Gastroesophageal sphincter (tissue), 3 donors: ENCODE results near the gene NEU1.

Experiments used
- POLR2A ChIP-seq, 2 donors: fragments of 450-650 bp; IDR thresholded peaks; one replicate each; pipeline ENCODE4 v1.6.1; 2017; ENCODE audit warnings: antibody characterized with exemption in 2 of 2, mild to moderate bottlenecking in 2 of 2, moderate library complexity in 1 of 2
- POLR2AphosphoS5 ChIP-seq: sonication (generic); formaldehyde crosslinking; IDR thresholded peaks from one replicate; pipeline ENCODE4 v1.6.1; 2017; ENCODE audit warnings: antibody characterized with exemption
- TF ChIP-seq, protein P1 (sequence below), 4 experiments: fragments of 200-600 bp in 2 of 4; fragments of 450-650 bp in 2 of 4; sonication (generic) in 1 of 4; IDR thresholded peaks; one replicate each; pipeline ENCODE4 v1.5.1; 2017 to 2019; ENCODE audit warnings: antibody characterized with exemption in 4 of 4, mild to moderate bottlenecking in 2 of 4, moderate library complexity in 2 of 4

DNA sequence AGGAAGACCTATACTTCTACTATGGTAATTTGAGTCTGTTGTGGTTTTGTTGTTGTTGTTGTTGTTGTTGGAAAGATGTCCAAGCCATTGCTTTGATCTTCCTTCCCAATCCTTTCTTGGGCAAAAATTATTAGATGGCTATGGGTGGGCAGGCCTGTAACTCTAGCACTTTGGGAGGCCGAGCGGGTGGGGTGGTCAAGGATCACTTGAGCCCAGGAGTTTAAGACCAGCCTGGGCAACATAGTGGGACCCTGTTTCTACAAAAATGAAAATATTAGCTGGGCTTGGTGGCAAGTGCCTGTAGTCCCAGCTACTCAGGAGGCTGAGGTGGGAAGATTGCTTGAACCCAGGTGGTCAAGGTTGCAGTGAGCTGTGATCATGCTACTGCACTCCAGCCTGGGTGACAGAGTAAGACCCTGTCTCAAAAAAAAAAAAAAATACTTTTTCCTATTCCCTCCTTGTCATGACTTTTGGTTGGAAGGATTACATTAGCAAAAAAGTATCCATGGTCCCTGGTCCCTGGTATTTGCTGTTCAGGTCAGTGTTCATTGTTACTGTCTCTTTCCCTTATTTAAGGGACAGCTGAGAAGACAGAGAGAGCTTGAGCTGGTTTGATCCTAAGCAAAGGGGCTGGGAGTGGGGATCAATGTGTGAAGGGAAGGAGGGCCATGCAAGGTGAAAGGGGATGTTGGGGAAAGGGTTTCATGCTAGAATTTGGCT is 11.7 kb downstream of the NEU1 start:
- TF ChIP-seq, protein P1, sequence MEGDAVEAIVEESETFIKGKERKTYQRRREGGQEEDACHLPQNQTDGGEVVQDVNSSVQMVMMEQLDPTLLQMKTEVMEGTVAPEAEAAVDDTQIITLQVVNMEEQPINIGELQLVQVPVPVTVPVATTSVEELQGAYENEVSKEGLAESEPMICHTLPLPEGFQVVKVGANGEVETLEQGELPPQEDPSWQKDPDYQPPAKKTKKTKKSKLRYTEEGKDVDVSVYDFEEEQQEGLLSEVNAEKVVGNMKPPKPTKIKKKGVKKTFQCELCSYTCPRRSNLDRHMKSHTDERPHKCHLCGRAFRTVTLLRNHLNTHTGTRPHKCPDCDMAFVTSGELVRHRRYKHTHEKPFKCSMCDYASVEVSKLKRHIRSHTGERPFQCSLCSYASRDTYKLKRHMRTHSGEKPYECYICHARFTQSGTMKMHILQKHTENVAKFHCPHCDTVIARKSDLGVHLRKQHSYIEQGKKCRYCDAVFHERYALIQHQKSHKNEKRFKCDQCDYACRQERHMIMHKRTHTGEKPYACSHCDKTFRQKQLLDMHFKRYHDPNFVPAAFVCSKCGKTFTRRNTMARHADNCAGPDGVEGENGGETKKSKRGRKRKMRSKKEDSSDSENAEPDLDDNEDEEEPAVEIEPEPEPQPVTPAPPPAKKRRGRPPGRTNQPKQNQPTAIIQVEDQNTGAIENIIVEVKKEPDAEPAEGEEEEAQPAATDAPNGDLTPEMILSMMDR (IDR thresholded peaks at IDR 0.05) = no peak
- no peak for TF ChIP-seq POLR2AphosphoS5
- TF ChIP-seq POLR2A (IDR thresholded peaks at IDR 0.05) = no peak
